K562 (cell line): ENCODE measurements around the gene RGS3. TPM values are rescaled to one million over a fixed set of nuclear protein-coding genes. Genes with fewer than 3 reads are reported as not detected.

Source experiments
- ATF7 ChIP-seq: fragments of 450-650 bp; IDR thresholded peaks from 2 replicates; pipeline ENCODE4 v1.7.1; 2014; ENCODE audit warnings: mild to moderate bottlenecking, moderate library complexity
- BCOR ChIP-seq: fragments of 450-650 bp; IDR thresholded peaks from 2 replicates; pipeline ENCODE4 v1.6.1; 2016
- CBX1 ChIP-seq: sonication (generic); IDR thresholded peaks from 2 replicates; pipeline ENCODE4 v1.6.1; 2016; ENCODE audit warnings: antibody characterized with exemption, low read depth, mild to moderate bottlenecking
- CHD4 ChIP-seq: fragments of 200-600 bp; sonication (generic); IDR thresholded peaks from 3 replicates; pipeline ENCODE4 v1.6.1; 2012; ENCODE audit warnings: low read depth, mild to moderate bottlenecking, mixed read lengths, low read length, inconsistent platforms; ENCODE audit not compliant: insufficient read depth, insufficient replicate concordance, poor library complexity, severe bottlenecking
- GATA2 ChIP-seq: sonication (generic); formaldehyde crosslinking; IDR thresholded peaks from 2 replicates; pipeline ENCODE4 v1.4.0; 2020; ENCODE audit warnings: mild to moderate bottlenecking, missing genetic modification reagents
- HDGF ChIP-seq: fragments of 450-650 bp; IDR thresholded peaks from 2 replicates; pipeline ENCODE4 v1.6.1; 2016
- HES1 ChIP-seq: fragments of 450-650 bp; IDR thresholded peaks from 2 replicates; pipeline ENCODE4 v1.6.1; 2016; ENCODE audit warnings: low read depth, mild to moderate bottlenecking, moderate library complexity
- HEY1 ChIP-seq: fragments of 250-450 bp; sonication (Bioruptor Pico); IDR thresholded peaks from 2 replicates; pipeline ENCODE4 v1.5.0; 2020; ENCODE audit warnings: mild to moderate bottlenecking, moderate library complexity, borderline replicate concordance
- HMG20B ChIP-seq: fragments of 250-450 bp; sonication (Bioruptor Pico); IDR thresholded peaks from 2 replicates; pipeline ENCODE4 v1.5.0; 2021; ENCODE audit warnings: mild to moderate bottlenecking
- HNRNPL ChIP-seq: fragments of 200-400 bp; formaldehyde crosslinking; IDR thresholded peaks from 2 replicates; pipeline ENCODE4 v1.6.1; 2017; ENCODE audit warnings: low read depth, mild to moderate bottlenecking, low read length
- IRF2 ChIP-seq: sonication (generic); formaldehyde crosslinking; IDR thresholded peaks from 2 replicates; pipeline ENCODE4 v1.8.1; 2022; ENCODE audit warnings: mild to moderate bottlenecking, missing genetic modification reagents
- KAT8 ChIP-seq: fragments of 450-650 bp; IDR thresholded peaks from 2 replicates; pipeline ENCODE4 v1.6.1; 2016; ENCODE audit warnings: low read depth, mild to moderate bottlenecking
- KDM1A ChIP-seq, 2 experiments: fragments of 450-650 bp; IDR thresholded peaks; 2 replicates each; pipeline ENCODE4 v1.6.1; 2016; ENCODE audit warnings: mild to moderate bottlenecking in 2 of 2
- KDM5B ChIP-seq: fragments of 200-600 bp; sonication (generic); IDR thresholded peaks from 2 replicates; pipeline ENCODE4 v1.6.1; 2012; ENCODE audit warnings: low read depth, mild to moderate bottlenecking, moderate library complexity, low read length, control low read depth, inconsistent platforms; ENCODE audit not compliant: insufficient replicate concordance
- RBM25 ChIP-seq: fragments of 200-400 bp; formaldehyde crosslinking; IDR thresholded peaks from 2 replicates; pipeline ENCODE4 v1.6.1; 2018; ENCODE audit warnings: low read length, low read depth, moderate library complexity; ENCODE audit not compliant: severe bottlenecking
- RCOR1 ChIP-seq, 2 experiments: IDR thresholded peaks; 2 replicates each; pipeline ENCODE4 v1.6.1; 2012; ENCODE audit warnings: low read depth in 2 of 2, low read length in 2 of 2, borderline replicate concordance in 1 of 2, improper control_type of control experiment in 1 of 2
- SRSF3 ChIP-seq: fragments of 200-400 bp; formaldehyde crosslinking; IDR thresholded peaks from 2 replicates; pipeline ENCODE4 v1.6.1; 2016; ENCODE audit warnings: mild to moderate bottlenecking, low read length, moderate library complexity; ENCODE audit not compliant: insufficient read depth
- THRB ChIP-seq: fragments of 450-650 bp; formaldehyde crosslinking; conservative IDR thresholded peaks from 2 replicates; pipeline ENCODE4 v1.4.0; 2022; ENCODE audit warnings: mild to moderate bottlenecking, missing genetic modification characterization
- TRIM25 ChIP-seq: fragments of 450-650 bp; IDR thresholded peaks from 2 replicates; pipeline ENCODE4 v1.7.0; 2016; ENCODE audit warnings: borderline replicate concordance
- U2AF1 ChIP-seq: fragments of 200-400 bp; formaldehyde crosslinking; optimal IDR thresholded peaks from 2 replicates; pipeline ENCODE3; 2017; ENCODE audit warnings: mild to moderate bottlenecking, low read depth, low read length, moderate library complexity
- ZBTB5 ChIP-seq: fragments of 450-650 bp; IDR thresholded peaks from 2 replicates; pipeline ENCODE4 v1.6.1; 2017; ENCODE audit warnings: antibody characterized with exemption
- ZNF780A ChIP-seq: fragments of 250-450 bp; sonication (Bioruptor Pico); IDR thresholded peaks from 2 replicates; pipeline ENCODE4 v1.5.0; 2021; ENCODE audit warnings: mild to moderate bottlenecking
- ZSCAN32 ChIP-seq: fragments of 450-650 bp; formaldehyde crosslinking; IDR thresholded peaks from 2 replicates; pipeline ENCODE4 v1.4.0; 2020; ENCODE audit warnings: mild to moderate bottlenecking, moderate library complexity
- polyA plus RNA-seq, 8 experiments: library from polyadenylated mRNA; depleted of rRNA in 4 of 8; stranded (reverse) in 5 of 8; unstranded in 3 of 8; fragments of >200 nt; fragmentation: Nextera tagmentation in 2 of 8; fragmentation: Illumina TruSeq in 1 of 8; extraction: Ambion mirVana in 2 of 8; extraction: Trizol in 1 of 8; gene quantifications; 2 replicates each; pipeline versions ENCODE4 v1.2.1 to v1.2.3, GENCODE V29; 2011 to 2014; ENCODE audit warnings: inconsistent platforms in 1 of 8, missing spikeins in 1 of 8
- total RNA-seq, 7 experiments: library from RNA; depleted of rRNA in 6 of 7; stranded (reverse); fragments of >200 nt in 6 of 7; fragmentation: Illumina TruSeq in 2 of 7; extraction: Trizol in 2 of 7; gene quantifications; 2 replicates each; pipeline versions ENCODE4 v1.2.1 to v1.2.3, GENCODE V29; 2011 to 2021; ENCODE audit warnings: low replicate concordance in 1 of 7

The RGS3 gene
- total and polyA plus RNA-seq, 9 of the 15 experiments (the other 6 are each of a cell fraction or from before 2014, with no cell fraction given), result 0.08 to 2.9 (median 0.95) TPM

- TF ChIP-seq KDM5B (no peak), THRB (no peak), HMG20B (no peak), HDGF (no peak), KAT8 (no peak), ZNF780A (no peak), RCOR1 (IDR thresholded peaks at IDR 0.05; ENCODE audit: borderline replicate concordance in 1 of 2, low read depth in 2 of 2, low read length in 2 of 2) (peak in 1 of 2 experiments; percentile 57; a peak in 2 of 4 replicates), TRIM25 (no peak), IRF2 (CRISPR knock-in tag) (no peak), RBM25 (peak; percentile 83), ZSCAN32 (CRISPR knock-in tag) (no peak), HES1 (no peak), SRSF3 (no peak), ZBTB5 (no peak), HNRNPL (no peak), HEY1 (no peak), GATA2 (CRISPR knock-in tag) (no peak), KDM1A (IDR thresholded peaks at IDR 0.05) (peak; percentile 21 to 39; a peak in 2 of 4 replicates), U2AF1 (no peak), CBX1 (no peak), BCOR (peak; percentile 87), ATF7 (peak; percentile 18; the same call in 1 of the 2 replicates), CHD4 (peak; percentile 83)
Measured at GRCh38 chr9:113559834-113560800, 96.6 kb downstream of the RGS3 start (continued).
